Activated T-cell treated with anti-CD3 and anti-CD28 coated beads for 48 hours (primary cell): ENCODE data around the gene CD2AP.
"Not testable (repeated sequence)": the region's sequence is repeated elsewhere in the genome, so short reads cannot be mapped to it uniquely, and the experiment has no call there.

Source experiments
- DNase-seq: peaks from one replicate; pipeline ENCODE4 v3.0.0-alpha.2; 2020; ENCODE audit warnings: low read depth

Gene CD2AP

GRCh38 chr6:47477497-47478232 is at the start of gene CD2AP:
CD2AP (plus strand) TSS chr6:47477789; CDS start chr6:47478245, 456 bp downstream.
- DNase-seq = peak; percentile 84

- DNase-seq = no peak
Measured at GRCh38 chr6:47428288-47428687, 49.3 kb upstream of the CD2AP start.

GRCh38 chr6:47428746-47429664 is 48.6 kb upstream of the CD2AP start:
- DNase-seq = no peak

- DNase-seq = no peak
Measured at GRCh38 chr6:47434372-47435253, 43.0 kb upstream of the CD2AP start.

- no peak for DNase-seq
Measured at GRCh38 chr6:47435254-47435612, 42.4 kb upstream of the CD2AP start.

DNA sequence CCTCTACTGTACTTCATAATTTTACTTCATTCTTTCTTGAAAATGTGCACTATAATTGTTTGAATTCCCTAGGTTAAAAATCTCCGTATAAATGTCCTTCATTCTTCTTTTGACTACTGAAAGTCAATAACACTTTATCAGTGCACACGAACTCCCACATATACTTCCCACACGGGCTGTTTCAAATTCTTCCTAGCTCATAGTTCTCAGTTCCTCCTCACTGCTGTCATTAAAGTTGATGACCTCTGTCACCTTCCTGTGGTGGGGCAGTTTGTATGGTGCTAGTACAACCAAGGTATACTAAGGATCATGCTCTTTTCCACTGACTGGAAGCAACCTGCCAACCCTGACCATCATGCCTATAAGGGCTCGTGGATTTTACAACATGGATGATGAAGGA is 40.0 kb upstream of the CD2AP start:
- DNase-seq = no peak

DNA sequence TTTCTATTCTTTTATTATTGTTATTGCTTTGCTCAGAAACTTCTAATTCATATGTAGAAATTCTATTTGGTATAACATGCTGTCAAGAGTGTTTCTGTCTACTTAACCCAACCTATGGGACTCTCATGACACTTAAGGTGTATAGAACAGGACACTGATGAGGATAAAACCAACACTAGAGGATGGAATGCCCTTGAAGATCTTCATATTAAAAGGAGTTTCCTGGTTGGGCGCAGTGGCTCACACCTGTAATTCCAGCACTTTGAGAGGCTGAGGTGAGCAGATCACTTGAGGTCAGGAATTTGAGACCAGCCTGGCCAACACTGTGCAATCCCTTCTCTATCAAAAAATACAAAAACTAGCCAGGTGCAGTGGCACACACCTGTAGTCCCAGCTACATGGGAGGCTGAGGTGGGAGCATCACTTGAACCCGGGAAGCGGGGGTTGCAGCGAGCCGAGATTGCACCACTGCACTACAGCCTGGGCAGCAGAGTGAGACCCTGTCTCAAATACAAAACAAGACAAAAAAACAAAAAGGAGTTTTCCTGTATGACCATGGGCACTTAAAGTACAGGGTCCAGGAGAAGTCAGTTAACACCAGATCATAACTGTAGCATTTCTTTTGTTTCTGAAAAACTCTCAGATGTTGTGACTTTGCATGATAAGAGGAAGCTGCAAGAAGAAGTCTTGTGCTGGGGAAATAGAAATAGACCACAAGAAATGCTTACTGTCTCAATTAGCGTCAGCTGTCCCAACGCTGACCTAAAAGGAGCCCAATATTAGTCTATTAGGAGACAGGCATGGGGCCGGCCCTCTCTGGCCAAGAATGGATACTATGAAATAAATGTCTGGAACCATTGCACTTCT is 38.9 kb upstream of the CD2AP start:
- DNase-seq = no peak

DNA sequence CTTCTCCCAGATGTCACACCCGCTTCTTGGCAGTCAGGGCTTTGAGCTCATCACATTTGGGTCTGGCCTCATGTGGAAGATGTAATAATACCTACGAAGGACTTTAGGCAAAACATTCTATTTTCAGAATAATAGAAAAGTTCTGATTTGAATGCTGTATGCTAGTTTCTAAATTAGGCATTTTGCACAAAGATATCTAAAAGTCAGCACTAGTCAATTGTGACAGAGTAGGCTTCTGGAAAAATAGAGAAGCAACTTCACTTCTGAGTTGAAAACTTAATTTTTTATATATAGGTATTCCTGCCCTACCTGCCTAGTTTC is 38.3 kb upstream of the CD2AP start:
- DNase-seq = no peak

DNA sequence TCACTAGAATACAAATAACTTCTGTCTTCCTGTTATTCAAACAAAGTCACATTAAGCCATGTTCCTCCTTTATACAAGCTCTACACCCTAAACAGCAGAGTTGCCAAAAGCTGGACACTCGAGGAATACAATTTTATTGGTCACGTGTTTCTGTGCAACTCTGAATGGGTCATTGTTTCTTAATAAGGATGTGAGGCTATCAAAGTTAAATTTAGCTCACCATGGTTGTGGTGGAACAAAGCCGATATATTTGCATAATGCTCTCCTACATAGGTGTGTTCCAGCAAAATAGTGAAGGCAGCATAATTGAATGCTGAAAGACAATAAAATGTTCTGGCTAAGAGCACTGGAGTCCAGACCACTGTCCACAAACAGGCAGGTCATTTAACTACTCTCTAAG is 36.9 kb upstream of the CD2AP start:
- no peak for DNase-seq

DNA sequence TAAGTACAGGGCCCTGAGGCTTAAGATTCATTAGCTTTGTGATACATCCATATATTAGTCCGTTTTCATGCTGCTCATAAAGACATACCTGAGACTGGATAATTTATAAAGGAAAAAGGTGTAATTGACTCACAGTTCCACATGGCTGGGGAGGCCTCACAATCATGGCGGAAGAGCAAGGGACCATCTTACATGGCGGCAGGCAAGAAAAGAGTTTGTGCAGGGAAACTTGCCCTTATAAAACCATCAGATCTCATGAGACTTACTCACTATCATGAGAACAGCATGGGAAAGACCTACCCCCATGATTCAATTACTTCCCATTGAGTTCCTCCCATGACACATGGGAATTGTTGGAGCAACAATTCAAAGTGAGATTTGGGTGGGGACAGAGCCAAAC is 32.6 kb upstream of the CD2AP start:
- not testable (repeated sequence) for DNase-seq

DNA sequence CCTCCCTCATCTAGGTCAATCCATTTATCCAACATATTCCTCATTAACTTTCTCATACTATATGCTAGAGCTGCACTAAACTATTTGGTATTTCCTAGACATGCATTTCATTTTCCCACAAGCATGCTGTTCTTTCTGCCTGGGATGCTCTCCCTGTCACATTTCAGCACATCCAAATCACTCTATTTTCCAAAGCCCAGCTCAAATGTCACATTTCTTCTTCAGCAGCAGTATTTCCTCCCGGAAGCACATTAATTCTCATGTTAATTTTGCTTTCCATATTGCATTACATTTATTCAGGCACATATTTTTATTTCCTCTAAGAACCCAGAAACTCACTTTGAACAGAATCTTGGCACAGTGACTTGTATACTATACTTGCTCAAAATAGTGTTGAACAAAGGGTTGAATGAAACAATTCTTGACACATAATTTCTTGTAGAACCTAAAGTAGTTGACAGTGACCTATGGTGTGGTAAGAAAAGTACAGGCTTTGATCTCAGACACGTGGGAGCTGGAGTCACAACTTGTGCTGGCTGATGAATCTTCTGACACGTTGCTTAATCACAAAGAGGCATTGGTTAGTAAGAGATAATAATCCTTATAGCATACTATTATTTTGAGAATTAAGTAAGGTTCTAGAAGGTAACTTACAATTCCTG is 30.8 kb upstream of the CD2AP start:
- DNase-seq = no peak

DNA sequence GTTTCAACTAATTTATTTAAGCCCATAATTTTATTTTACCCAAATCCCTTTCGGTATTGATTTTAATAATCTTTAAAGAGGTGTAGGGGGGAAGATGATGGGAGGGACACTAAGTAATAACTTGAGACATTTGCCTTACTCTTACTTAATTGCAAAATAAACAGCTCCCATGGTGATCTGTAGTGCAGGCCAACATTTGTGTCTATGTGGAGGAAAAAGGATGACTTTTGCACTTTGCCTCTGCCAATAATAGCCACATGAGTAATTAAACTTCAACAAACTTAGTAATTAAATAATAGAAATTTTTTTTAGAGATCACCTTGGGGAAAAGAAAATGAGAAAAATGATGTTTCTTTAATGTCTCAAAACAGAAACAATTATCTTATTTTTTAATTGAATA is 29.9 kb upstream of the CD2AP start:
- no peak for DNase-seq

- no peak for DNase-seq
Measured at GRCh38 chr6:47451162-47451561, 26.4 kb upstream of the CD2AP start.

GRCh38 chr6:47452899-47453298 is 24.7 kb upstream of the CD2AP start:
- no peak for DNase-seq

- DNase-seq = no peak
Measured at GRCh38 chr6:47453372-47453936, 24.1 kb upstream of the CD2AP start.

GRCh38 chr6:47454713-47455396 is 22.7 kb upstream of the CD2AP start:
- no peak for DNase-seq

DNA sequence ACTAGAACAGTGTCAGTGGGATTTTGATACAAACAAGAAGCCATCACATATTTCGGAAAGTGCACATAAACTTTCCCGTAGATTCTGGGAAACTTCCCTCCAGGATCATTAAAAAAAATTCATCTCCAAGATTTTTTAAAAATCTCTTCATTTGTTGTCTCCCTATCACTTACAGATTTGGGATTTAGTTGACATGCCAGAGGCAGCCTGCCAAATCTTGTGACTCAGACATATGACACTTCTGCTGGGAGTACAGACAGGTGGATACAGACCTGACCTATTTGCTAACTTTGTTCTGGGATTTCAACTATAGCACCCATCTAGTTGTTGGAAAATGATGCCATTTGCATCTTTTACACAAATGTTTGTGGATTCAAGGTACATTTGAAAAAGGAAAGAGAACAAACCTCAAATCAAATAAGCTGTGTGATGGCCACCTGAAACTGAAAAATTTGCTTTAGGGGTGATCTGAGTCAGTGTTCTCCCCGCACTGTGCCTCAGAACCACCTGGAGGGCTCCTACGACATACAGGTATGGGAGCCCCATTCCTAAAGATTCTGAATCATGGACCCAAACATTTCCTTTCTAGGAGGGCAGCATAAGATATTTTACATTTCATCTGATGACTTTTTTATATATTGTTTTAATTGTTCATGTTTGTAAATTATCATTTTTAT is 21.9 kb upstream of the CD2AP start:
- DNase-seq = no peak

DNA sequence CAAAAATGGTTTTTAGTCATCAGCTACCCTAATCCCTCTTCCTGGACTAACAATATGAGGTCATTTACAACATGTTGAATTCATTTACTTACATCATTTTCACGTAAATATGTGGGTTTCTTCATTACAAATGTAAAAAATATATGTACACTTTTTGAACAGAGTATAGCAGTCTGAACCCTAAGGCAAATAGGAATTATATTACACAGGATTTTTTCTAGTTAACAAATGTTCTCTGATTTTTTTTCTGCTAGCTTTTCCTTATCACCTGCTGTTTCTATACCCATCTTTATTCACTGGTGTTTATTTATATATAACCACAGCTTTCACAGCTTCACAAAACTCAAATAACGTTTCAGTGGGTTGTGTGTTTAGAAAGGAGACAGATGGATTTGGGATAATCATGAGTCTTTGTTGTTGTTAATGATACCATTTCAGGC is 21.0 kb upstream of the CD2AP start:
- DNase-seq = no peak

- DNase-seq = no peak
Measured at GRCh38 chr6:47457370-47457769, 20.2 kb upstream of the CD2AP start.
